Left ventricle myocardium inferior (tissue), 1 donor: Measurements from ENCODE around the gene NEK2. TPM values are rescaled to one million over a fixed set of nuclear protein-coding genes. Genes with fewer than 3 reads are reported as not detected.

Source experiments
- DNase-seq: peaks from one replicate; pipeline ENCODE4 v3.0.0-alpha.2; 2020
- H3K27ac ChIP-seq: fragments of 200-600 bp; replicated peaks from 2 replicates; pipeline ENCODE4 v1.8.0; 2021
- H3K27me3 ChIP-seq: fragments of 200-600 bp; 2 replicates; pipeline ENCODE4 v1.8.0; 2021; ENCODE audit warnings: low read depth
- H3K36me3 ChIP-seq: fragments of 200-600 bp; 2 replicates; pipeline ENCODE4 v1.8.0; 2021
- H3K4me1 ChIP-seq: fragments of 200-600 bp; 2 replicates; pipeline ENCODE4 v1.8.0; 2021
- H3K4me3 ChIP-seq: fragments of 200-600 bp; 2 replicates; pipeline ENCODE4 v1.8.0; 2021; ENCODE audit warnings: mild to moderate bottlenecking, moderate library complexity
- H3K9me3 ChIP-seq: fragments of 200-600 bp; replicated peaks from 2 replicates; pipeline ENCODE4 v1.8.0; 2021
- intact Hi-C: fragments of 100-400 bp; cut with micrococcal nuclease; formaldehyde crosslinking; loops from one replicate; pipeline ENCODE4 v1.11.0; 2022
- total RNA-seq: library from RNA; stranded (reverse); fragmentation: NEBNext Ultra II Directional; extraction: Animal tissue kit (Norgen Biotek cat#: 25700); gene quantifications from one replicate; pipeline ENCODE4 v1.2.1, GENCODE V29; 2021
- TF ChIP-seq, protein P1 (sequence below): fragments of 200-600 bp; IDR thresholded peaks from 2 replicates; pipeline ENCODE4 v1.8.0; 2021; ENCODE audit warnings: antibody characterized with exemption, mild to moderate bottlenecking, borderline replicate concordance
- donor health status: DM: no; HTN: yes; CAD: no; lungs with severe emphysema.

The NEK2 gene
- total RNA-seq, 1 donor from 2014 or later: 0.19 TPM

DNA sequence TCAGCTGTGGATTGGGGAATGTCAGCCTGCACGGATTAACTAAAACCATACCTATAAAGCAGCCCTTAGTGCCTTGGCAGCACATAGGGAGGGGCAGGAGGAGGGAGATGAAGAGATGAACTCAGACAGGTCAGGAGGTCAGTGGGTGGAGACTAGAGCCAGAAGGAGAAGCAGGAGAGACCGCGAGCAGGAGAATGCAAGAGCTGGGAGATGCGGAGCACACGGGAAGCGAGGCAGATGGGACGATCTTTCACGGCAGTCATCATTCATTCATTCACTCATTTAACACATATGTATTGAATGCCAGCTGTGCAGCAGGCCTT, 41.9 kb downstream of the NEK2 start:
- Histone ChIP-seq H3K27me3 (no peaks in the 10 kb centered on the region), H3K36me3 (no peaks in the 10 kb centered on the region), H3K4me1 (peaks cover 44% of the 10 kb centered on the region), H3K27ac (peak overlapping the region; percentile 90), H3K4me3 (no peak overlapping the region), H3K9me3 (no peaks in the 10 kb centered on the region)
- no peak for DNase-seq
- intact Hi-C loops: no loop called here
- TF ChIP-seq, protein P1, sequence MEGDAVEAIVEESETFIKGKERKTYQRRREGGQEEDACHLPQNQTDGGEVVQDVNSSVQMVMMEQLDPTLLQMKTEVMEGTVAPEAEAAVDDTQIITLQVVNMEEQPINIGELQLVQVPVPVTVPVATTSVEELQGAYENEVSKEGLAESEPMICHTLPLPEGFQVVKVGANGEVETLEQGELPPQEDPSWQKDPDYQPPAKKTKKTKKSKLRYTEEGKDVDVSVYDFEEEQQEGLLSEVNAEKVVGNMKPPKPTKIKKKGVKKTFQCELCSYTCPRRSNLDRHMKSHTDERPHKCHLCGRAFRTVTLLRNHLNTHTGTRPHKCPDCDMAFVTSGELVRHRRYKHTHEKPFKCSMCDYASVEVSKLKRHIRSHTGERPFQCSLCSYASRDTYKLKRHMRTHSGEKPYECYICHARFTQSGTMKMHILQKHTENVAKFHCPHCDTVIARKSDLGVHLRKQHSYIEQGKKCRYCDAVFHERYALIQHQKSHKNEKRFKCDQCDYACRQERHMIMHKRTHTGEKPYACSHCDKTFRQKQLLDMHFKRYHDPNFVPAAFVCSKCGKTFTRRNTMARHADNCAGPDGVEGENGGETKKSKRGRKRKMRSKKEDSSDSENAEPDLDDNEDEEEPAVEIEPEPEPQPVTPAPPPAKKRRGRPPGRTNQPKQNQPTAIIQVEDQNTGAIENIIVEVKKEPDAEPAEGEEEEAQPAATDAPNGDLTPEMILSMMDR: no peak

DNA sequence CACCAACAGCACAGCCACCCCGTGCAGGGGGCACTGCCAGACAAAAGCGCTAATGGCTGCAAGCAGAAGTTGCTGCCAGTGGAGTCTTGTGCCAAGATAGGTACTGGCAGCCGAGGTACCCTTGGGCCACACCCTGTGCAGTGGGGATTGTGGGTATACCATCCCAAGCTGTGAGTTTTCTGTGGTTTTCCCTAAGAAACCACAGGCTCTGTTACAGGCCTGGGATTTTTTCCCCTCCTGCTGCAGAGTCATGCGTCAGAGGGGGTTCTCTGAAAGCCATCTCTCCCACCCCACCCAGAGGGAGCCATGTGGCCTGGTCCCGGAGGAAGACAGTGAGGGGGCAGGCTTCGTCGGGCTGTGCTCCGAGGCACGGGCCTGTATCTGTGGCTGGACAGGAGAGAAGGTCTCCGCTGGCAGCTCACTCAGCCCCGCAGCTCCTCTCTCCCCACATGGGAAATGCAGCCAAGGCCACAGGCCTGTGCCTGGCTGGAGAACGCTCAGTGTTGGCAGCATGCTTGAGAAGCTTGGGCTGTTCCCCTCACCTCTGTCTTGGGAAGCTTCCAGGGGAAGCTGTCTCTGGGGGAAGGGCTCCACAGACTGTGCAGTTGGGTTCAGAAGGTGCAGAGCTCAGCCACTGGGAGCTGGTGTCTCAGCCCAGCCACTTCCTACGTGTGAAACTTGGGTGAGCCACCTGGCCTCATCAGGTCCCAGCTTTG, 42.5 kb downstream of the NEK2 start:
- Histone ChIP-seq H3K4me3 (no peak overlapping the region), H3K27ac (peak overlapping the region; percentile 90), H3K36me3 (no peaks in the 10 kb centered on the region), H3K9me3 (no peaks in the 10 kb centered on the region), H3K4me1 (peaks cover 44% of the 10 kb centered on the region), H3K27me3 (no peaks in the 10 kb centered on the region)
- DNase-seq: peak; percentile 71
- intact Hi-C loops: no loop called here
- TF ChIP-seq, protein P1: no peak

DNA sequence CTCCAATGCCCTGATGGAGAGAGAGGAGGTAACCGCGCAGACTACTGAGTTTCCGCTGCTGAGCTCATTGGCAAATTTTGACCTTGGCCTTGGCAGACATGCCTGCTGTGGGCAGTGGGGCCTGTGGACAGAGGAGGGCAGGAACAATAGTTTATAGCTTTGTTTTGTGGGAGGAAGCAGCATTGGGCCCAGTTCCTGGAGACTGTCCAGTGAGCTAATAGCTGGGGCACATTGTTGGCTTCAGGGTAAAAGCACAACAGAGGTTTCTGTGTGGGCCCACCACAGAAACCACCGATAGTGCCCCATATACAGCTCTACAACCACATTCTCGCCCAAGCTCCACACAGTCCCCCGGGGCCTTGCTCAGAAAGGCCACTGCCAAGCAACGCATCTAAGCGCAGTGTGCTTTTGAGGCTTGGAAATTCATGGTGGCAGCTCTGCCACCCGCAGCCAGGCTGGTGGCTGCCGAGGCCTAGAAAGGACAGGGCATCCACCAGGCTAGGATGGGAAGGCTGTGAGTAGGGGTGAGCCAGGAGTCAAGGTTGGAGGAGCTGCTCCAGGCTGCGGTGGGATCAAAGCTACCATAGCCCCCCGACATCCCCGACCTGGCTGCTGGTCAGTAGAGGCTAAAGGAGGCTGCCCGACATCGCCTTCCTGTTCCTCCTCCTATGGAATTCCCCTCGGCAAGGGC, 43.2 kb downstream of the NEK2 start:
- no peak for DNase-seq
- Histone ChIP-seq H3K27ac (peak overlapping the region; percentile 90), H3K36me3 (no peaks in the 10 kb centered on the region), H3K4me3 (no peak overlapping the region), H3K27me3 (no peaks in the 10 kb centered on the region), H3K9me3 (no peaks in the 10 kb centered on the region), H3K4me1 (peaks cover 47% of the 10 kb centered on the region)
- intact Hi-C loops: no loop called here
- TF ChIP-seq, protein P1: no peak

DNA sequence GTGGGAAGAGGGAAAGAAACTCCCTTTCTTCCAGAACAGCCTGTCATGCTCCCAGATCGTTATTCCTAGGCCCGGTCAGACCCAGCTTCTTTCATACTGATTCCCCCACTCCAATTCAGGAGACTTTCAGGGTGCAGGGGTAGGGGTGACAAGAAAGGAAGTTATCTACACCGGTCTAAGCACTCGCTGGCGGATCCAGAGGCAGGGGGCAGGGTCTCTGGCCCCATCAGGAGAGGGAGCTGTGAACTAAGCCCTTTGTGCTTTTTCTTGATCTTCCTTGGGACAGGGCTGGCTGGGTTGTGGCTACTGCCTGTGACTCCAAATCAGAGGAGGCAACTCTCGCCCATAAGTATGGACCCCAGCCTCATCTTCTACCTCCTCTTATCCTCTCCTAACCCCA, 44.3 kb downstream of the NEK2 start:
- H3K27me3 ChIP-seq: no peaks in the 10 kb centered on the region
- H3K27ac ChIP-seq: peak overlapping the region; percentile 90
- peaks cover 53% of the 10 kb centered on the region for H3K4me1 ChIP-seq
- TF ChIP-seq, protein P1: no peak
- H3K9me3 ChIP-seq: no peaks in the 10 kb centered on the region
- no peaks in the 10 kb centered on the region for H3K36me3 ChIP-seq
- H3K4me3 ChIP-seq: no peak overlapping the region
- DNase-seq: no peak
- intact Hi-C loops: no loop called here

DNA sequence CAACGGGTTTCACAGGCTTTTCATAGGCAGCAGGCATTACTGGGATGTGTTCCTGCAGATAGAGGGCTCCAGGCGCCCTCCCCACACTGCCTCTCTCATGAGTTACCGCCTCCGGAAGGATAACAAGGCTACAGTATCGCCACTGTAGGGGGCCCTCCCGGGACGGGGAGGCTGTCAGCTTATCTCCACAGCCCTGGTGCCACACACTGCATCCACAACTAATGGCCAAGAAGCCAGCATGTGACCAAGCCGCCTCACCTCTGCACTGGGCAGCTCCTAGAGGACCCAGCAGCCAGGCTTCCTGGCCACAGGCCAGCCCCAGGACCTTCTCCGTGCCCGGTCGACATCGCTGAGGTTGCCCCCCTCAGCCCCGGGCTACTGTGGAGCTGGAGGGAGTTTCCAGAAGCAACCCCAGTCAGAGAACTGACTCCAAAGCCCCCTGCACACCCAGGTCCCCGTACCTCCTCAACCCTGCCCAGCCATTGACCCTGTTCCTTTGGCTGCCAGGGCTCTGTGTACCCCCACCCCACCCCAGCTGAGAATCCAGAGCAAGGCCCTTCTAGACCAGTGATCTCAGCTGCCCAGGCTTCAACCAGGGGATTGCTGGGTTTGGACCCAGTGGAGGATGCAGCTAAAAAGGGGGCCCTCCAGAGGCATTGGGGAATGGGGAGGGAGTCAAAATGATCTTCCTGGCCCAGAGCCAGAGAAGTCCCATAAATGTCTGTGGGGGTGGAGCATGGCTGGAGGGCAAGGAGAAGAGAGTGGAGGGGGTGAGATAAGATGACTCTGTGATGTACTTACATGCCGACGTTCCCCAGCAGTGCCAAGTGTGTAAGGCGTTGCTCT, 45.0 kb downstream of the NEK2 start:
- DNase-seq: peak; percentile 58
- Histone ChIP-seq H3K4me1 (peaks cover 53% of the 10 kb centered on the region), H3K36me3 (no peaks in the 10 kb centered on the region), H3K4me3 (peak overlapping the region; percentile 52), H3K27ac (peak overlapping the region; percentile 90), H3K27me3 (no peaks in the 10 kb centered on the region), H3K9me3 (no peaks in the 10 kb centered on the region)
- TF ChIP-seq, protein P1: peak; percentile 50
- intact Hi-C loops: no loop called here
